MCF 10A (cell line): Measurements from ENCODE around the gene RAPH1. TPM values are rescaled to one million over a fixed set of nuclear protein-coding genes. Genes with fewer than 3 reads are reported as not detected.

Experiments used
- BruUV-seq: library from RNA; stranded (reverse); fragments of 400-500 nt; replicated peaks from 2 replicates; lab custom pipeline; 2021; lab: Mats Ljungman, UMichigan
- CTCF ChIA-PET: fragments of 300-600 bp; sonication (Branson Sonifier 250); formaldehyde crosslinking; extraction: SDS; loops from one replicate; lab custom pipeline; 2021; ENCODE audit warnings: antibody characterized with exemption, inconsistent platforms; lab: Yijun Ruan, JAX
- POLR2A ChIA-PET: fragments of 300-600, 350-650 bp; sonication (Branson Sonifier 250); formaldehyde crosslinking; extraction: SDS; loops from one replicate; lab custom pipeline; 2020; ENCODE audit warnings: antibody characterized with exemption, inconsistent platforms; lab: Yijun Ruan, JAX
- DNase-seq: peaks from one replicate; pipeline ENCODE4 v3.0.0-alpha.2; 2018; ENCODE audit not compliant: unreplicated experiment
- H3K27ac Mint-ChIP-seq: one replicate; pipeline ENCODE4 v1.8.0; 2022; ENCODE audit warnings: mild to moderate bottlenecking, low read depth, mixed read lengths; ENCODE audit not compliant: unreplicated experiment
- H3K27me3 Mint-ChIP-seq: one replicate; pipeline ENCODE4 v1.8.0; 2022; ENCODE audit warnings: mixed read lengths; ENCODE audit not compliant: insufficient read depth, unreplicated experiment
- H3K36me3 Mint-ChIP-seq: one replicate; pipeline ENCODE4 v1.8.0; 2022; ENCODE audit warnings: mild to moderate bottlenecking, moderate library complexity, mixed read lengths; ENCODE audit not compliant: insufficient read depth, unreplicated experiment
- H3K4me1 Mint-ChIP-seq: one replicate; pipeline ENCODE4 v1.8.0; 2022; ENCODE audit warnings: mixed read lengths; ENCODE audit not compliant: insufficient read depth, unreplicated experiment
- H3K4me3 Mint-ChIP-seq: one replicate; pipeline ENCODE4 v1.8.0; 2022; ENCODE audit warnings: mild to moderate bottlenecking, moderate library complexity, mixed read lengths; ENCODE audit not compliant: unreplicated experiment
- H3K9me3 Mint-ChIP-seq: one replicate; pipeline ENCODE4 v1.8.0; 2022; ENCODE audit warnings: mixed read lengths; ENCODE audit not compliant: unreplicated experiment
- intact Hi-C: fragments of 100-400 bp; cut with micrococcal nuclease; formaldehyde crosslinking; loops from 2 replicates; pipeline ENCODE4 v1.14.1; 2022
- total RNA-seq: library from RNA; stranded (reverse); gene quantifications from 2 replicates; pipeline ENCODE4 v1.2.3, GENCODE V29; 2022
- TF ChIP-seq, protein P1 (sequence below): fragments of 200-600 bp; IDR thresholded peaks from one replicate; pipeline ENCODE4 v1.8.0; 2022; ENCODE audit warnings: antibody characterized with exemption, mild to moderate bottlenecking; ENCODE audit not compliant: unreplicated experiment

Gene RAPH1
- total RNA-seq, 1 experiment from 2014 or later = 79.8 TPM

DNA sequence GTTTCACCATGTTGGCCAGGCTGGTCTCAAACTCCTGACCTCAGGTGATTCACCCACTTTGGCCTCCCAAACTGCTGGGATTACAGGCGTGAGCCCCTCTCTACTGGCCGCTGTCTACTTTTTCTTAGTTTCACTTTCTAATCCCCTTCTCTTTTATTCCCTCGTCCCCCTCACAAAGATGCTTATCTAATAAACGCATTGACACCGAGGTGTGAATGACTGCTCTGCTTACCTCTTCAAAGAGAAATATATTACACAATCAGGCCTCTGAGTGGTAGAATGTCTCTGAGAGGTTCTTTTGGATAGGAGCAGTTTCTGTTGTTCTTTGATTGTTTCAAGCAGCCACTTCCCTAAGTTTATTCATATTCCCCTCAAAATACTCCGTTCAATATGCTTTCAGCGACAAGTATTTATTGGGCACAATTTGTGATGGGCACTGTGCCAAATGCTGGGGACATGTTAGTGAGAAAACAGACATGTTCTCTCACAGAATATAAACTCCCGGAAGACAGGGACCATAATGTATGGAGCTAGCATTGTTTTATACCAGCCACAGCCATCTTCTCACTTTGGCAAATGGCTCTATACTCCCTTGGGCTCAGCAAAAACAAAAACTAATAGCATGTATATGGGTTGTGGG lies 34.7 kb upstream of the RAPH1 start:
- no peak for DNase-seq
- ChIA-PET POLR2A (interaction anchor here (0.6 kb wide), 1 partner anchor 8 kb away, joined by 3 read pairs; no protein-coding TSS in a partner anchor), CTCF (no interaction called here)

DNA sequence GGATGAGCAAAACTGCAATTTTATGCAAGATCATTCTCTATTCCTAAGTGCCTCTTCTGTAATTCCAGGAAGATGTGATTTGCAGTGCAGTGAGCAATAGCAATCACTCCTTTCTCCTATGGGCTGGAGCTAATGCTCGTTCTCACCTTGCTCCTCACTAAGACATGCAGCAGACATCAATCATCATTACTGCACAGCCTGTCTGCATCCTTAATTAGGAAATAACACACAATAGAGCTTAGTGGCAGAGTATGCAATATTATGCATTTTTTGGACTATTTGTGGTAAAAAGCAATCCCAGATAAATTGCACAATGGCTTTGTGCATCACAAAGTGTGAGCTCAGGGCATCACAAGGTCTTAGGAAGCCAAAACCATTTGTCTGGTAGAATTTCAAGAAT lies 32.6 kb upstream of the RAPH1 start:
- intact Hi-C loops = no loop called here
- Mint-ChIP-seq H3K27ac (no peak overlapping the region), H3K4me3 (no peak overlapping the region), H3K9me3 (no peaks in the 10 kb centered on the region), H3K4me1 (no peaks in the 10 kb centered on the region), H3K27me3 (no peaks in the 10 kb centered on the region), H3K36me3 (no peaks in the 10 kb centered on the region)
- POLR2A ChIA-PET = no interaction called here
- no TSS peak for BruUV-seq
- DNase-seq = no peak
- TF ChIP-seq, protein P1, sequence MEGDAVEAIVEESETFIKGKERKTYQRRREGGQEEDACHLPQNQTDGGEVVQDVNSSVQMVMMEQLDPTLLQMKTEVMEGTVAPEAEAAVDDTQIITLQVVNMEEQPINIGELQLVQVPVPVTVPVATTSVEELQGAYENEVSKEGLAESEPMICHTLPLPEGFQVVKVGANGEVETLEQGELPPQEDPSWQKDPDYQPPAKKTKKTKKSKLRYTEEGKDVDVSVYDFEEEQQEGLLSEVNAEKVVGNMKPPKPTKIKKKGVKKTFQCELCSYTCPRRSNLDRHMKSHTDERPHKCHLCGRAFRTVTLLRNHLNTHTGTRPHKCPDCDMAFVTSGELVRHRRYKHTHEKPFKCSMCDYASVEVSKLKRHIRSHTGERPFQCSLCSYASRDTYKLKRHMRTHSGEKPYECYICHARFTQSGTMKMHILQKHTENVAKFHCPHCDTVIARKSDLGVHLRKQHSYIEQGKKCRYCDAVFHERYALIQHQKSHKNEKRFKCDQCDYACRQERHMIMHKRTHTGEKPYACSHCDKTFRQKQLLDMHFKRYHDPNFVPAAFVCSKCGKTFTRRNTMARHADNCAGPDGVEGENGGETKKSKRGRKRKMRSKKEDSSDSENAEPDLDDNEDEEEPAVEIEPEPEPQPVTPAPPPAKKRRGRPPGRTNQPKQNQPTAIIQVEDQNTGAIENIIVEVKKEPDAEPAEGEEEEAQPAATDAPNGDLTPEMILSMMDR = no peak
- CTCF ChIA-PET = interaction anchor here (0.6 kb wide), 1 partner anchor 27 kb away, joined by 5 read pairs; no protein-coding TSS in a partner anchor

More for the DNA sequence above, 34.7 kb upstream of the RAPH1 start:
- no peaks in the 10 kb centered on the region for H3K36me3 Mint-ChIP-seq
- no peaks in the 10 kb centered on the region for H3K9me3 Mint-ChIP-seq
- no peaks in the 10 kb centered on the region for H3K27me3 Mint-ChIP-seq
- intact Hi-C loops = no loop called here
- no peak overlapping the region for H3K27ac Mint-ChIP-seq
- H3K4me1 Mint-ChIP-seq = no peaks in the 10 kb centered on the region
- no TSS peak for BruUV-seq
- TF ChIP-seq, protein P1 = no peak
- no peak overlapping the region for H3K4me3 Mint-ChIP-seq

GRCh38 chr2:203566161-203566560 lies 31.1 kb upstream of the RAPH1 start:
- H3K9me3 Mint-ChIP-seq = no peaks in the 10 kb centered on the region
- intact Hi-C loops = no loop called here
- DNase-seq = no peak
- BruUV-seq = no TSS peak
- H3K27ac Mint-ChIP-seq = no peak overlapping the region
- ChIA-PET CTCF (interaction anchor here (0.7 kb wide), 1 partner anchor 17 kb away, joined by 5 read pairs; no protein-coding TSS in a partner anchor), POLR2A (no interaction called here)
- TF ChIP-seq, protein P1 = no peak
- no peaks in the 10 kb centered on the region for H3K36me3 Mint-ChIP-seq
- no peaks in the 10 kb centered on the region for H3K4me1 Mint-ChIP-seq
- H3K27me3 Mint-ChIP-seq = no peaks in the 10 kb centered on the region
- H3K4me3 Mint-ChIP-seq = no peak overlapping the region

- Mint-ChIP-seq H3K27ac (no peak overlapping the region), H3K9me3 (no peaks in the 10 kb centered on the region), H3K4me3 (no peak overlapping the region), H3K27me3 (no peaks in the 10 kb centered on the region), H3K4me1 (no peaks in the 10 kb centered on the region), H3K36me3 (no peaks in the 10 kb centered on the region)
- intact Hi-C loops = no loop called here
- BruUV-seq = no TSS peak
- no peak for DNase-seq
- ChIA-PET POLR2A (no interaction called here), CTCF (no interaction called here)
- TF ChIP-seq, protein P1 = no peak
Observed at GRCh38 chr2:203565076-203565475, 30.0 kb upstream of the RAPH1 start.
